Coronary artery (tissue), 2 donors: Measurements from ENCODE around the gene TMEM170B.
A peak's percentile ranks its signal among the peaks of the same experiment; 100 is the strongest.

ENCODE experiments used
- DNase-seq: peaks from one replicate; pipeline ENCODE4 v3.0.0-alpha.2; 2017; ENCODE audit warnings: low spot score
- H3K27ac ChIP-seq, 2 donors: fragments of 200-600 bp; sonication (generic); one replicate each; pipeline ENCODE4 v1.5.1; 2016 to 2019
- H3K4me3 ChIP-seq: fragments of 200-600 bp; sonication (generic); 2 replicates; pipeline ENCODE4 v1.5.1; 2016; ENCODE audit warnings: mild to moderate bottlenecking, moderate library complexity
- CTCF ChIP-seq: fragments of 200-600 bp; sonication (generic); IDR thresholded peaks from one replicate; pipeline ENCODE4 v1.5.1; 2019; ENCODE audit warnings: antibody characterized with exemption

The TMEM170B gene

GRCh38 chr6:11598687-11599086 lies 61.1 kb downstream of the TMEM170B start:
- no peak for TF ChIP-seq CTCF
- DNase-seq = no peak
- no peak overlapping the region for H3K27ac ChIP-seq
- H3K4me3 ChIP-seq = no peak overlapping the region

- no peak for TF ChIP-seq CTCF
- DNase-seq = no peak
- H3K27ac ChIP-seq = peak overlapping the region; percentile 48 to 86
- no peak overlapping the region for H3K4me3 ChIP-seq
Measured at GRCh38 chr6:11600251-11600650, 62.7 kb downstream of the TMEM170B start.

GRCh38 chr6:11601776-11602605 lies 64.4 kb downstream of the TMEM170B start:
- Histone ChIP-seq H3K27ac (peak overlapping the region in 1 of 2 donors; percentile 37), H3K4me3 (no peak overlapping the region)
- no peak for TF ChIP-seq CTCF
- no peak for DNase-seq

GRCh38 chr6:11604215-11604614 lies 66.7 kb downstream of the TMEM170B start:
- TF ChIP-seq CTCF = no peak
- H3K4me3 ChIP-seq = no peak overlapping the region

GRCh38 chr6:11604836-11605506 lies 67.4 kb downstream of the TMEM170B start:
- peak overlapping the region in 1 of 2 donors; percentile 12 for H3K27ac ChIP-seq
- no peak overlapping the region for H3K4me3 ChIP-seq

More at GRCh38 chr6:11604215-11604614, 66.7 kb downstream of the TMEM170B start:
- no peak for DNase-seq
- no peak overlapping the region for H3K27ac ChIP-seq

GRCh38 chr6:11605507-11605905 lies 68.0 kb downstream of the TMEM170B start:
- no peak overlapping the region for H3K4me3 ChIP-seq
- H3K27ac ChIP-seq = peak overlapping the region in 1 of 2 donors; percentile 71
- no peak for TF ChIP-seq CTCF
- no peak for DNase-seq

More at GRCh38 chr6:11604836-11605506, 67.4 kb downstream of the TMEM170B start:
- TF ChIP-seq CTCF = no peak
- no peak for DNase-seq
